HCT116 (cell line): Measurements from ENCODE around the gene PKNOX2. TPM values are rescaled to one million over a fixed set of nuclear protein-coding genes. Genes with fewer than 3 reads are reported as not detected.

Experiments
- ATAC-seq: fragments of 200-7000 bp; cut with Tn5 transposase; 2 replicates; pipeline ENCODE4 v1.9.1; 2020; ENCODE audit warnings: mild to moderate bottlenecking, moderate library complexity
- BruUV-seq: library from RNA; stranded (reverse); fragments of 400-500 nt; replicated peaks from 2 replicates; lab custom pipeline; 2021; lab: Mats Ljungman, UMichigan
- CTCF ChIA-PET: fragments of 300-600 bp; sonication (Branson Sonifier 250); formaldehyde crosslinking; loops from one replicate; lab custom pipeline; 2021; ENCODE audit warnings: antibody characterized with exemption; lab: Charles Lee
- POLR2A ChIA-PET: fragments of 300-600, 350-600 bp; sonication (Branson Sonifier 250); formaldehyde crosslinking; loops from one replicate; lab custom pipeline; 2021; ENCODE audit warnings: antibody characterized with exemption; lab: Charles Lee
- RAD21 ChIA-PET, 2 experiments: fragments of 300-600 bp; sonication (Branson Sonifier 250); formaldehyde crosslinking; loops; one replicate each; lab custom pipeline; 2023; ENCODE audit warnings: low total read pairs in 2 of 2; ENCODE audit not compliant: uncharacterized antibody in 2 of 2, unreplicated experiment in 2 of 2, low non-redundant PET in 1 of 2; lab: Charles Lee
- DNase-seq: peaks from one replicate; pipeline ENCODE4 v3.0.0-alpha.2; 2010; ENCODE audit warnings: low read depth, low spot score
- H2AFZ ChIP-seq: fragments of 200-600 bp; shearing (Covaris generic), sonication (generic); 2 replicates; pipeline ENCODE4 v1.6.1; 2017; ENCODE audit warnings: low read depth, mixed run types, mixed read lengths, antibody characterized with exemption, low read length; ENCODE audit not compliant: poor library complexity, severe bottlenecking
- H3K27ac ChIP-seq: 2 replicates; pipeline ENCODE4 v1.5.1; 2012; ENCODE audit warnings: low read depth, low read length
- H3K27me3 ChIP-seq: fragments of 200-600 bp; sonication (generic); 2 replicates; pipeline ENCODE4 v1.6.1; 2016; ENCODE audit warnings: mixed run types, low read length, mixed read lengths; ENCODE audit not compliant: insufficient read depth
- H3K36me3 ChIP-seq, 2 experiments: fragments of 200-500 bp in 1 of 2; fragments of 200-600 bp in 1 of 2; sonication (Bioruptor generic) in 1 of 2; sonication (generic) in 1 of 2; 2 replicates each; pipeline versions ENCODE4 v1.5.1 to v1.6.1; 2014 to 2016; ENCODE audit warnings: low read length in 2 of 2, inconsistent platforms in 1 of 2, mixed read lengths in 1 of 2, mixed run types in 1 of 2; ENCODE audit not compliant: insufficient read depth in 2 of 2, control insufficient read depth in 1 of 2
- H3K4me1 ChIP-seq, 2 experiments: fragments of 200-600 bp in 1 of 2; sonication (generic) in 1 of 2; 2 replicates each; pipeline versions ENCODE4 v1.5.1 to v1.6.1; 2012 to 2017; ENCODE audit warnings: low read length in 2 of 2, inconsistent platforms in 1 of 2, mild to moderate bottlenecking in 1 of 2, mixed read lengths in 1 of 2, mixed run types in 1 of 2, moderate library complexity in 1 of 2; ENCODE audit not compliant: insufficient read depth in 2 of 2, control insufficient read depth in 1 of 2
- H3K4me2 ChIP-seq: fragments of 200-600 bp; sonication (generic); 2 replicates; pipeline ENCODE4 v1.6.1; 2017; ENCODE audit warnings: mixed run types, low read length, mixed read lengths
- H3K4me3 ChIP-seq, 2 experiments: fragments of 200-600 bp in 1 of 2; sonication (generic) in 1 of 2; replicated peaks in 1 of 2; 2 replicates each; pipeline ENCODE4 v1.5.1; 2011 to 2016; ENCODE audit warnings: low read length in 2 of 2, control low read depth in 1 of 2, low read depth in 1 of 2, mild to moderate bottlenecking in 1 of 2, mixed read lengths in 1 of 2, mixed run types in 1 of 2
- H3K79me2 ChIP-seq: fragments of 200-600 bp; sonication (generic); 2 replicates; pipeline ENCODE4 v1.6.1; 2017; ENCODE audit warnings: mild to moderate bottlenecking, mixed run types, low read length, moderate library complexity, mixed read lengths; ENCODE audit not compliant: insufficient read depth
- H3K9ac ChIP-seq: fragments of 200-600 bp; sonication (generic); 2 replicates; pipeline ENCODE4 v1.6.1; 2016; ENCODE audit warnings: low read length, mixed read lengths
- H3K9me2 ChIP-seq: fragments of 200-600 bp; sonication (generic), shearing (Covaris generic); 2 replicates; pipeline ENCODE4 v1.6.1; 2017; ENCODE audit warnings: mixed run types, mild to moderate bottlenecking, moderate library complexity; ENCODE audit not compliant: insufficient read depth
- H3K9me3 ChIP-seq, 2 experiments: fragments of 200-500 bp in 1 of 2; fragments of 200-600 bp in 1 of 2; sonication (Bioruptor generic) in 1 of 2; sonication (generic) in 1 of 2; 2 replicates each; pipeline ENCODE4 v1.6.1; 2014 to 2017; ENCODE audit warnings: low read length in 2 of 2, mixed read lengths in 2 of 2, inconsistent platforms in 1 of 2, low read depth in 1 of 2, mild to moderate bottlenecking in 1 of 2, mixed run types in 1 of 2, moderate library complexity in 1 of 2; ENCODE audit not compliant: control insufficient read depth in 1 of 2, insufficient read depth in 1 of 2
- H4K20me1 ChIP-seq: fragments of 200-600 bp; sonication (generic), shearing (Covaris generic); 2 replicates; pipeline ENCODE4 v1.6.1; 2017; ENCODE audit warnings: mixed run types, mild to moderate bottlenecking, moderate library complexity; ENCODE audit not compliant: insufficient read depth
- CBX3 ChIP-seq: IDR thresholded peaks from 2 replicates; pipeline ENCODE4 v1.6.1; 2012; ENCODE audit warnings: low read depth
- CEBPB ChIP-seq: IDR thresholded peaks from 2 replicates; pipeline ENCODE4 v1.6.1; 2012; ENCODE audit warnings: low read depth
- EGR1 ChIP-seq: IDR thresholded peaks from 2 replicates; pipeline ENCODE4 v1.6.1; 2012; ENCODE audit warnings: low read depth
- ELF1 ChIP-seq: IDR thresholded peaks from 2 replicates; pipeline ENCODE4 v1.6.1; 2012; ENCODE audit warnings: low read depth, borderline replicate concordance
- JUND ChIP-seq: IDR thresholded peaks from 2 replicates; pipeline ENCODE4 v1.6.1; 2012
- POLR2AphosphoS5 ChIP-seq: IDR thresholded peaks from 2 replicates; pipeline ENCODE4 v1.6.1; 2011; ENCODE audit warnings: mild to moderate bottlenecking, low read depth, low read length, moderate library complexity
- SIN3A ChIP-seq: IDR thresholded peaks from 2 replicates; pipeline ENCODE4 v1.6.1; 2012; ENCODE audit warnings: low read depth
- SP1 ChIP-seq: IDR thresholded peaks from 2 replicates; pipeline ENCODE4 v1.6.1; 2012; ENCODE audit warnings: low read depth
- SRF ChIP-seq: IDR thresholded peaks from 2 replicates; pipeline ENCODE4 v1.6.1; 2012; ENCODE audit warnings: low read depth
- TCF7L2 ChIP-seq: IDR thresholded peaks from 2 replicates; pipeline ENCODE4 v1.7.0; 2011; ENCODE audit warnings: borderline replicate concordance, inconsistent platforms; ENCODE audit not compliant: insufficient read depth, insufficient read length; ENCODE audit errors: extremely low read depth
- ZNF274 ChIP-seq: fragments of 200-500 bp; sonication (Bioruptor generic); IDR thresholded peaks from 2 replicates; pipeline ENCODE4 v1.6.1; 2014; ENCODE audit warnings: mild to moderate bottlenecking, low read depth, low read length, inconsistent platforms
- intact Hi-C: fragments of 100-400 bp; cut with micrococcal nuclease; formaldehyde crosslinking; loops from 2 replicates; pipeline ENCODE4 v1.10.0; 2022
- total RNA-seq: library from RNA; stranded (reverse); gene quantifications from one replicate; pipeline ENCODE4 v1.2.1, GENCODE V29; 2021; ENCODE audit not compliant: unreplicated experiment
- TF ChIP-seq, protein P1 (sequence below): IDR thresholded peaks from 2 replicates; pipeline ENCODE4 v1.6.1; 2012
- TF ChIP-seq, protein P2 (sequence below), 3 experiments: fragments of 200-600 bp in 1 of 3; sonication (generic) in 1 of 3; IDR thresholded peaks in 2 of 3; conservative IDR thresholded peaks in 1 of 3; 2 replicates each; pipeline ENCODE4 v1.5.1; 2012 to 2017; ENCODE audit warnings: low read depth in 2 of 3, low read length in 2 of 3, antibody characterized with exemption in 1 of 3, borderline replicate concordance in 1 of 3, control low read depth in 1 of 3, mild to moderate bottlenecking in 1 of 3, mixed read lengths in 1 of 3, mixed run types in 1 of 3, moderate library complexity in 1 of 3; ENCODE audit not compliant: insufficient read depth in 1 of 3
- TF ChIP-seq, protein P3 (sequence below): IDR thresholded peaks from 2 replicates; pipeline ENCODE4 v1.6.1; 2012
- TF ChIP-seq, protein P4 (sequence below): IDR thresholded peaks from 2 replicates; pipeline ENCODE4 v1.6.1; 2011; ENCODE audit warnings: mild to moderate bottlenecking, low read length, moderate library complexity; ENCODE audit not compliant: insufficient replicate concordance; ENCODE audit errors: extremely low read depth
- TF ChIP-seq, protein P5 (sequence below): IDR thresholded peaks from 2 replicates; pipeline ENCODE4 v1.6.1; 2012; ENCODE audit warnings: low read depth

PKNOX2 gene
- total RNA-seq, 1 experiment from 2014 or later, result 0.20 TPM

DNA sequence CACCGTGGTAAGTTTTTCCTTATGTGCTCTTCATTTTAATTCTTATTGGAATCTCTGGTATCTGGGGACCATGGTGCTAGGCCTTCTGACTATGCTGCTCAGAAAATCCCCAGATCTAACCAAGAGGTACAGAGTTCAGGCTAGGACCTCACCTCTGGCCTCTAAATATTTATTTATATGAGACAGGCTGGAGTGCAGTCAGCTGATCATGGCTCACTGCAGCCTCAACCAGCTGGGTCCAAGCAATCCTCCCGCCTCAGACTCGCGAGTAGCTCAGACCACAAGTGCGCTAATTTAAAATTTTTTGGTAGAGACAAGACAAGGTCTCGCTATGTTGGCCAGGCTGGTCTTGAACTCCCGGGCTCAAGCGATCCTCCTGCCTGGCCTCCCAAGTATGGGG lies 38.4 kb downstream of the PKNOX2 start (continued):
- TF ChIP-seq POLR2AphosphoS5, result no peak
- TF ChIP-seq EGR1, result no peak
- TF ChIP-seq JUND, result no peak
- TF ChIP-seq ZNF274, result no peak
- TF ChIP-seq, protein P1, sequence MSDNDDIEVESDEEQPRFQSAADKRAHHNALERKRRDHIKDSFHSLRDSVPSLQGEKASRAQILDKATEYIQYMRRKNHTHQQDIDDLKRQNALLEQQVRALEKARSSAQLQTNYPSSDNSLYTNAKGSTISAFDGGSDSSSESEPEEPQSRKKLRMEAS, result no peak

DNA sequence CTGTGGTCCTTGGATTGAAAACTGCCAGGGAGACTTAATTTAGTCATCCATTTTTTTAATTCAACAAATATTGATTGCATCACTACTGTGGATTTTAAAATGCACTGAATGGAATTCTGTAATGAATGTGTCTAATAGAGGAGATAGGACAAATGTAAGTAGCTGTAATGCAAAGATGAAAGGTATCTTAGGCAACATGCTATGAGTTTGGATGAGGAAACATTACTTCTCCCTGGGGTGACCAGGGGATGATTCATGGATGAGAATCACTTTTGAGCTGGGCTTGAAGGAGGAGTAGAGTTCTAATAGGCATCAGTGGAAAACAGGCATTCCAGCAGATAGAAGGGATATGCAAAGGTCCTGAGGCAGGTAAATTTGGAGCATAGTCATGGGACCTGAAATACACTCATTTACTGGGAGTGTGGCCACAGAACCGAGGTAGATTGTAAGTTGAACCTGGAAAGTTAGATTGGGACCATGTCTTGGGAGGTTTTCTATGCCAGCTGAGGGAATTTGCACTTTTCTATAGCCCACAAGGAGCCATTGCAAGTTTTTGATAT lies 43.4 kb downstream of the PKNOX2 start:
- Histone ChIP-seq H3K79me2 (no peaks in the 10 kb centered on the region), H3K9me2 (no peaks in the 10 kb centered on the region), H3K4me1 (no peaks in the 10 kb centered on the region), H2AFZ (no peak overlapping the region), H3K4me3 (no peak overlapping the region), H3K4me2 (no peak overlapping the region), H3K9ac (no peak overlapping the region), H3K9me3 (no peaks in the 10 kb centered on the region)
- DNase-seq, result no peak
- no peak for ATAC-seq
- BruUV-seq, result no TSS peak
- ChIA-PET CTCF (no interaction called here), RAD21 (no interaction called here), POLR2A (no interaction called here)
- TF ChIP-seq ELF1 (no peak), SIN3A (no peak), SRF (no peak), CEBPB (no peak), SP1 (no peak), CBX3 (no peak), TCF7L2 (no peak)
- TF ChIP-seq, protein P2, sequence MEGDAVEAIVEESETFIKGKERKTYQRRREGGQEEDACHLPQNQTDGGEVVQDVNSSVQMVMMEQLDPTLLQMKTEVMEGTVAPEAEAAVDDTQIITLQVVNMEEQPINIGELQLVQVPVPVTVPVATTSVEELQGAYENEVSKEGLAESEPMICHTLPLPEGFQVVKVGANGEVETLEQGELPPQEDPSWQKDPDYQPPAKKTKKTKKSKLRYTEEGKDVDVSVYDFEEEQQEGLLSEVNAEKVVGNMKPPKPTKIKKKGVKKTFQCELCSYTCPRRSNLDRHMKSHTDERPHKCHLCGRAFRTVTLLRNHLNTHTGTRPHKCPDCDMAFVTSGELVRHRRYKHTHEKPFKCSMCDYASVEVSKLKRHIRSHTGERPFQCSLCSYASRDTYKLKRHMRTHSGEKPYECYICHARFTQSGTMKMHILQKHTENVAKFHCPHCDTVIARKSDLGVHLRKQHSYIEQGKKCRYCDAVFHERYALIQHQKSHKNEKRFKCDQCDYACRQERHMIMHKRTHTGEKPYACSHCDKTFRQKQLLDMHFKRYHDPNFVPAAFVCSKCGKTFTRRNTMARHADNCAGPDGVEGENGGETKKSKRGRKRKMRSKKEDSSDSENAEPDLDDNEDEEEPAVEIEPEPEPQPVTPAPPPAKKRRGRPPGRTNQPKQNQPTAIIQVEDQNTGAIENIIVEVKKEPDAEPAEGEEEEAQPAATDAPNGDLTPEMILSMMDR (IDR thresholded peaks at IDR 0.05 in 2 of 3, conservative IDR thresholded peaks at IDR 0.05 in 1 of 3; ENCODE audit: borderline replicate concordance in 1 of 3, insufficient read depth in 1 of 3, low read depth in 2 of 3, low read length in 2 of 3), result no peak
- TF ChIP-seq, protein P3, sequence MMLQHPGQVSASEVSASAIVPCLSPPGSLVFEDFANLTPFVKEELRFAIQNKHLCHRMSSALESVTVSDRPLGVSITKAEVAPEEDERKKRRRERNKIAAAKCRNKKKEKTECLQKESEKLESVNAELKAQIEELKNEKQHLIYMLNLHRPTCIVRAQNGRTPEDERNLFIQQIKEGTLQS, result no peak
- TF ChIP-seq, protein P4, sequence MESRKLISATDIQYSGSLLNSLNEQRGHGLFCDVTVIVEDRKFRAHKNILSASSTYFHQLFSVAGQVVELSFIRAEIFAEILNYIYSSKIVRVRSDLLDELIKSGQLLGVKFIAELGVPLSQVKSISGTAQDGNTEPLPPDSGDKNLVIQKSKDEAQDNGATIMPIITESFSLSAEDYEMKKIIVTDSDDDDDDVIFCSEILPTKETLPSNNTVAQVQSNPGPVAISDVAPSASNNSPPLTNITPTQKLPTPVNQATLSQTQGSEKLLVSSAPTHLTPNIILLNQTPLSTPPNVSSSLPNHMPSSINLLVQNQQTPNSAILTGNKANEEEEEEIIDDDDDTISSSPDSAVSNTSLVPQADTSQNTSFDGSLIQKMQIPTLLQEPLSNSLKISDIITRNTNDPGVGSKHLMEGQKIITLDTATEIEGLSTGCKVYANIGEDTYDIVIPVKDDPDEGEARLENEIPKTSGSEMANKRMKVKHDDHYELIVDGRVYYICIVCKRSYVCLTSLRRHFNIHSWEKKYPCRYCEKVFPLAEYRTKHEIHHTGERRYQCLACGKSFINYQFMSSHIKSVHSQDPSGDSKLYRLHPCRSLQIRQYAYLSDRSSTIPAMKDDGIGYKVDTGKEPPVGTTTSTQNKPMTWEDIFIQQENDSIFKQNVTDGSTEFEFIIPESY, result no peak
- TF ChIP-seq, protein P1, result no peak
- TF ChIP-seq, protein P5, sequence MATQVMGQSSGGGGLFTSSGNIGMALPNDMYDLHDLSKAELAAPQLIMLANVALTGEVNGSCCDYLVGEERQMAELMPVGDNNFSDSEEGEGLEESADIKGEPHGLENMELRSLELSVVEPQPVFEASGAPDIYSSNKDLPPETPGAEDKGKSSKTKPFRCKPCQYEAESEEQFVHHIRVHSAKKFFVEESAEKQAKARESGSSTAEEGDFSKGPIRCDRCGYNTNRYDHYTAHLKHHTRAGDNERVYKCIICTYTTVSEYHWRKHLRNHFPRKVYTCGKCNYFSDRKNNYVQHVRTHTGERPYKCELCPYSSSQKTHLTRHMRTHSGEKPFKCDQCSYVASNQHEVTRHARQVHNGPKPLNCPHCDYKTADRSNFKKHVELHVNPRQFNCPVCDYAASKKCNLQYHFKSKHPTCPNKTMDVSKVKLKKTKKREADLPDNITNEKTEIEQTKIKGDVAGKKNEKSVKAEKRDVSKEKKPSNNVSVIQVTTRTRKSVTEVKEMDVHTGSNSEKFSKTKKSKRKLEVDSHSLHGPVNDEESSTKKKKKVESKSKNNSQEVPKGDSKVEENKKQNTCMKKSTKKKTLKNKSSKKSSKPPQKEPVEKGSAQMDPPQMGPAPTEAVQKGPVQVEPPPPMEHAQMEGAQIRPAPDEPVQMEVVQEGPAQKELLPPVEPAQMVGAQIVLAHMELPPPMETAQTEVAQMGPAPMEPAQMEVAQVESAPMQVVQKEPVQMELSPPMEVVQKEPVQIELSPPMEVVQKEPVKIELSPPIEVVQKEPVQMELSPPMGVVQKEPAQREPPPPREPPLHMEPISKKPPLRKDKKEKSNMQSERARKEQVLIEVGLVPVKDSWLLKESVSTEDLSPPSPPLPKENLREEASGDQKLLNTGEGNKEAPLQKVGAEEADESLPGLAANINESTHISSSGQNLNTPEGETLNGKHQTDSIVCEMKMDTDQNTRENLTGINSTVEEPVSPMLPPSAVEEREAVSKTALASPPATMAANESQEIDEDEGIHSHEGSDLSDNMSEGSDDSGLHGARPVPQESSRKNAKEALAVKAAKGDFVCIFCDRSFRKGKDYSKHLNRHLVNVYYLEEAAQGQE, result no peak
- TF ChIP-seq, all 23 proteins: peak for 0
- H3K36me3 ChIP-seq, result no peaks in the 10 kb centered on the region
- H3K27ac ChIP-seq, result no peak overlapping the region
- no peaks in the 10 kb centered on the region for H4K20me1 ChIP-seq
- intact Hi-C loops, result no loop called here
- no peaks in the 10 kb centered on the region for H3K27me3 ChIP-seq
